ENCODE measurements around the gene CNNM1.

- TF ChIP-seq CTCF (IDR thresholded peaks at IDR 0.05) = no peak
- no peak for TF ChIP-seq EZH2 (IDR thresholded peaks at IDR 0.05; ENCODE audit: borderline replicate concordance, insufficient read depth, low read depth, low read length, poor library complexity, severe bottlenecking)
Measured at GRCh38 chr10:99430116-99430450, 100.9 kb downstream of the CNNM1 start.

Data from B cell (primary cell).